ENCODE measurements around the gene POMGNT1. TPM values are rescaled to one million over a fixed set of nuclear protein-coding genes. Genes with fewer than 3 reads are reported as not detected.

The POMGNT1 gene
- total RNA-seq, 2 experiments from 2014 or later, result 25.4 to 28.1 TPM

- no peaks in the 10 kb centered on the region for H3K27me3 Mint-ChIP-seq
- no peak overlapping the region for H3K27ac Mint-ChIP-seq
- no peaks in the 10 kb centered on the region for H3K4me1 Mint-ChIP-seq (ENCODE audit: low read depth)
- TF ChIP-seq CTCF (IDR thresholded peaks at IDR 0.05), result no peak
- ATAC-seq, result no peak
- ChIA-PET CTCF (interaction anchor here (2.3 kb wide), 1 partner anchor 65 kb away, joined by 8 read pairs; no protein-coding TSS in a partner anchor), POLR2A (no interaction called here)
- H3K36me3 Mint-ChIP-seq (ENCODE audit: low read depth), result no peaks in the 10 kb centered on the region
- H3K4me3 Mint-ChIP-seq, result no peak overlapping the region
- intact Hi-C loops (cut with micrococcal nuclease), result no loop called here
- no peaks in the 10 kb centered on the region for H3K9me3 Mint-ChIP-seq
- no peak for DNase-seq
Measured at GRCh38 chr1:46158312-46159281, 39.6 kb downstream of the POMGNT1 start.

- intact Hi-C loops (cut with micrococcal nuclease), result no loop called here
- Mint-ChIP-seq H3K27me3 (no peaks in the 10 kb centered on the region), H3K4me1 (ENCODE audit: low read depth) (no peaks in the 10 kb centered on the region), H3K27ac (no peak overlapping the region), H3K36me3 (ENCODE audit: low read depth) (no peaks in the 10 kb centered on the region), H3K9me3 (no peaks in the 10 kb centered on the region), H3K4me3 (no peak overlapping the region)
- DNase-seq (no peak), ATAC-seq (no peak)
- TF ChIP-seq CTCF (IDR thresholded peaks at IDR 0.05), result no peak
- ChIA-PET CTCF (interaction anchor here (2.3 kb wide), 1 partner anchor 66 kb away, joined by 8 read pairs; no protein-coding TSS in a partner anchor), POLR2A (interaction anchor here (0.9 to 1.2 kb wide), 2 partner anchors 9 to 61 kb away, joined by 3 to 5 read pairs; no protein-coding TSS in a partner anchor)
Measured at GRCh38 chr1:46157916-46158311, 40.3 kb downstream of the POMGNT1 start.

GRCh38 chr1:46153732-46154131 lies 44.5 kb downstream of the POMGNT1 start:
- Mint-ChIP-seq H3K4me1 (ENCODE audit: low read depth) (no peaks in the 10 kb centered on the region), H3K4me3 (no peak overlapping the region), H3K9me3 (no peaks in the 10 kb centered on the region), H3K36me3 (ENCODE audit: low read depth) (no peaks in the 10 kb centered on the region), H3K27me3 (no peaks in the 10 kb centered on the region), H3K27ac (no peak overlapping the region)
- DNase-seq (no peak), ATAC-seq (no peak)
- CTCF ChIA-PET, result no interaction called here
- no peak for TF ChIP-seq CTCF (IDR thresholded peaks at IDR 0.05)
- intact Hi-C loops (cut with micrococcal nuclease), result no loop called here
- POLR2A ChIA-PET, result no interaction called here

- DNase-seq (no peak), ATAC-seq (no peak)
- ChIA-PET CTCF (no interaction called here), POLR2A (no interaction called here)
- Mint-ChIP-seq H3K36me3 (ENCODE audit: low read depth) (no peaks in the 10 kb centered on the region), H3K9me3 (no peaks in the 10 kb centered on the region), H3K27me3 (no peaks in the 10 kb centered on the region), H3K4me1 (ENCODE audit: low read depth) (no peaks in the 10 kb centered on the region), H3K4me3 (no peak overlapping the region), H3K27ac (no peak overlapping the region)
- TF ChIP-seq CTCF (IDR thresholded peaks at IDR 0.05), result no peak
- intact Hi-C loops (cut with micrococcal nuclease), result no loop called here
Measured at GRCh38 chr1:46153228-46153627, 45.0 kb downstream of the POMGNT1 start.

GRCh38 chr1:46152016-46152415 lies 46.2 kb downstream of the POMGNT1 start:
- ChIA-PET POLR2A (interaction anchor here (0.7 to 1.5 kb wide), 2 partner anchors 13 kb away, joined by 3 read pairs; no protein-coding TSS in a partner anchor), CTCF (interaction anchor here (1.0 kb wide), 1 partner anchor 106 kb away, joined by 3 read pairs; no protein-coding TSS in a partner anchor)
- Mint-ChIP-seq H3K36me3 (ENCODE audit: low read depth) (no peaks in the 10 kb centered on the region), H3K27ac (no peak overlapping the region), H3K4me3 (no peak overlapping the region), H3K27me3 (no peaks in the 10 kb centered on the region), H3K4me1 (ENCODE audit: low read depth) (no peaks in the 10 kb centered on the region), H3K9me3 (no peaks in the 10 kb centered on the region)
- intact Hi-C loops (cut with micrococcal nuclease), result no loop called here
- no peak for ATAC-seq
- TF ChIP-seq CTCF (IDR thresholded peaks at IDR 0.05), result no peak
- no peak for DNase-seq

Measured in activated CD8-positive, alpha-beta T cell treated with anti-CD3 and anti-CD28 coated beads for 36 hours (primary cell).